Measurements from ENCODE around the gene RGPD4. TPM values are rescaled to one million over a fixed set of nuclear protein-coding genes. Genes with fewer than 3 reads are reported as not detected.
"Not testable (repeated sequence)": the region's sequence is repeated elsewhere in the genome, so short reads cannot be mapped to it uniquely, and the experiment has no call there.

The RGPD4 gene
- total RNA-seq, 2 donors from 2014 or later: 0.24 TPM; not detected in 1

DNA sequence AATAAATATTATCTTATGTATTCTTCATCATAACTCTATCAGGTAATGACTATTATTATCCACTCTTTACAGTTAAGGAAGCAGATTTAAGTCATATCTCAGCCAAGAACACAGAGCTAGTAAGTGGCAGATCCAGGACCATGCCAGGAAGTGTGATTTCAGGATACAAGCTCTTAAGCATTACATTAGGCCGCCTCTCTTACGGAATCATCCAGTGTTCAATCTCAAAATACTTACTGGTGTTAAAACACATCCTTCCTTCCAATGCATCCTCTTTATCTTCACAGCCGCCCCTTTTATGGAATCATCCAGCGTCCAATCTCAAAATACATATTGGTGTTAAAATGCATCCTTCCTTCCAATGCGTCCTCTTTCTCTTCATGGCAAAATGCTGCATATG, 14.7 kb upstream of the RGPD4 start:
- intact Hi-C loops (cut with DNase I): no loop called here
- H3K27ac ChIP-seq: no peak overlapping the region
- no peaks in the 10 kb centered on the region for H3K4me1 ChIP-seq
- DNase-seq: no peak
- no peaks in the 10 kb centered on the region for H3K9me3 ChIP-seq
- H3K36me3 ChIP-seq: no peaks in the 10 kb centered on the region
- TF ChIP-seq, protein P1, sequence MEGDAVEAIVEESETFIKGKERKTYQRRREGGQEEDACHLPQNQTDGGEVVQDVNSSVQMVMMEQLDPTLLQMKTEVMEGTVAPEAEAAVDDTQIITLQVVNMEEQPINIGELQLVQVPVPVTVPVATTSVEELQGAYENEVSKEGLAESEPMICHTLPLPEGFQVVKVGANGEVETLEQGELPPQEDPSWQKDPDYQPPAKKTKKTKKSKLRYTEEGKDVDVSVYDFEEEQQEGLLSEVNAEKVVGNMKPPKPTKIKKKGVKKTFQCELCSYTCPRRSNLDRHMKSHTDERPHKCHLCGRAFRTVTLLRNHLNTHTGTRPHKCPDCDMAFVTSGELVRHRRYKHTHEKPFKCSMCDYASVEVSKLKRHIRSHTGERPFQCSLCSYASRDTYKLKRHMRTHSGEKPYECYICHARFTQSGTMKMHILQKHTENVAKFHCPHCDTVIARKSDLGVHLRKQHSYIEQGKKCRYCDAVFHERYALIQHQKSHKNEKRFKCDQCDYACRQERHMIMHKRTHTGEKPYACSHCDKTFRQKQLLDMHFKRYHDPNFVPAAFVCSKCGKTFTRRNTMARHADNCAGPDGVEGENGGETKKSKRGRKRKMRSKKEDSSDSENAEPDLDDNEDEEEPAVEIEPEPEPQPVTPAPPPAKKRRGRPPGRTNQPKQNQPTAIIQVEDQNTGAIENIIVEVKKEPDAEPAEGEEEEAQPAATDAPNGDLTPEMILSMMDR (IDR thresholded peaks at IDR 0.05): no peak
- no peak overlapping the region for H3K9ac ChIP-seq (ENCODE audit: low read depth in 2 of 2, low read length in 2 of 2)
- H3K27me3 ChIP-seq: no peaks in the 10 kb centered on the region
- H3K4me3 ChIP-seq: no peak overlapping the region

DNA sequence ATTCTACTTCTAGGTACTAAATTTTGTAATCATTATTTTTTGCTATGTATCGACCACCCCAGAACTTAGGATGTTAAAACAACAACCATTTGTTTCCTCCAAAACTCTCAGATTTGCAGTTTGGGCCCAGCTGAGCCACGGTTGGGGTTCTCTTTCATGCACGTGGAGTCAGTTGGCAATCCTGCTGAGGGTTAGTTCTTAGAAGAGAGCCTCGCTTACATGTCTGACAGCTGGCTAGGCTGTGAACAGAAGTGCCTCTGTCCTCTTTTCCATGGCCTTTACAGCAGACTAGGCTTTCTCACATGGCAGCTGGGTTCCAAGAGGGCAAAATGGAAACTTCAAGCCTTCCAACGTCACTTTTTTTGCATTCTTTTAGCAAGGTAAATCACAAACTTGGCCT, 9.3 kb upstream of the RGPD4 start:
- Histone ChIP-seq H3K9ac (ENCODE audit: low read depth in 2 of 2, low read length in 2 of 2) (no peak overlapping the region), H3K9me3 (no peaks in the 10 kb centered on the region), H3K4me1 (no peaks in the 10 kb centered on the region), H3K27me3 (no peaks in the 10 kb centered on the region), H3K27ac (no peak overlapping the region), H3K36me3 (no peaks in the 10 kb centered on the region), H3K4me3 (no peak overlapping the region)
- TF ChIP-seq, protein P1 (IDR thresholded peaks at IDR 0.05): no peak
- intact Hi-C loops (cut with DNase I): no loop called here
- DNase-seq: no peak

DNA sequence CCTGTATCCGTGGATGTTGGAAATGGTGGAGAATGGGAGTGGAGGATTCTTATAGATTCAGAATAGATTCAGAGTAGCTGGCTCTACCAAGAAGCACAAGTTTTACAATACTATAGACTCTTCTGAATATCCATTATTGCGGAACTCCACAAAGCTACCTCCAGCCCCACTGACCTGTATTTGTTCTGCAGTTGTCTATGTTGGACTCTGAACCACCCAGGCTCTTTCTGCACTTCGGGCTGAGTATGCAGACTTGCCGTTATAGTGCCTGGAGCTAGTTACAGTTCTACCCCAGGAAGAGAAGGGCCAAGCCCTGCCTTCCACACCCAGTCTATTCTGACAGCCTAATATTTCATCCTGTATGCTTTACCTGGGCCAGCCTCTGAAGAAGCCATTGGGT, 4.4 kb upstream of the RGPD4 start:
- no peak overlapping the region for H3K9ac ChIP-seq (ENCODE audit: low read depth in 2 of 2, low read length in 2 of 2)
- intact Hi-C loops (cut with DNase I): no loop called here
- DNase-seq: no peak

DNA sequence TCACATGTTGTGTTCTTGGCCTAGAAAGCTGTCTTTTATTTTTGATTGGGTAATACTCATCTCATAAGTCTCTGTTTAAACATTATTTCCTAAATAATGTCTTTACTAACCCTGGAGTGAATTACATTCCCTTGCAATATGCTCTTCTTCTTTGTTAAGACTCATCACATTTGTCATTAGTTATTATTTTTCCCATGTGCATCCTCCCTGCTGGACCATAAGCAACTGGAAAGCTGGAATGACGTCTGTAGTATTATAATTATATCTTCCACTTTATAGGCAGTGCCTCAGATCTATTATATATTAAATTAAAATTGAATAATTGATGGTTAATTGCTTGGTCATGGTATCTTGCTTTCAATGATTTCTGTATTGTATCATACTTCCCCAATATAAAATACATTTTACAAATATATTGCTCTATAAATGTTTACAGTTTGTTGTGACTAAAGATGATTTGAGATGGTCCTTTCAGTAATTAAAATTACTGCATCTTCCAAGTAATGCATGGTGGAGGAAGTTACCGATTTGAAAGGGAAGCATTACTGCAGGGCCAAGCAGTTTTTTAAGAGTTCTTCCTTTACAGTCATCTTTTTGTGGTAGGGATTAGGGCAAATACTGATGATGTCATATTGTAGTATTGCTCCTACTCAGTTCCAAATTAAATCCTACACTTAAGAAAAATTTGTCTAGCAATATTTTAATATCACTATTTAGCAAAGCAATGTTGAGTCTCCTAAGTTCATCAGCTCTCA, 2.1 kb upstream of the RGPD4 start:
- DNase-seq: no peak
- TF ChIP-seq, protein P1 (IDR thresholded peaks at IDR 0.05): no peak
- H3K36me3 ChIP-seq: no peaks in the 10 kb centered on the region
- no peak overlapping the region for H3K9ac ChIP-seq (ENCODE audit: low read depth in 2 of 2, low read length in 2 of 2)
- no peaks in the 10 kb centered on the region for H3K27me3 ChIP-seq
- H3K4me3 ChIP-seq: no peak overlapping the region
- intact Hi-C loops (cut with DNase I): no loop called here
- no peaks in the 10 kb centered on the region for H3K4me1 ChIP-seq
- no peaks in the 10 kb centered on the region for H3K9me3 ChIP-seq
- H3K27ac ChIP-seq: no peak overlapping the region

More for the DNA sequence above, 4.4 kb upstream of the RGPD4 start:
- Histone ChIP-seq H3K27me3 (no peaks in the 10 kb centered on the region), H3K4me3 (no peak overlapping the region), H3K27ac (no peak overlapping the region), H3K4me1 (no peaks in the 10 kb centered on the region), H3K9me3 (no peaks in the 10 kb centered on the region), H3K36me3 (no peaks in the 10 kb centered on the region)
- TF ChIP-seq, protein P1 (IDR thresholded peaks at IDR 0.05): no peak

DNA sequence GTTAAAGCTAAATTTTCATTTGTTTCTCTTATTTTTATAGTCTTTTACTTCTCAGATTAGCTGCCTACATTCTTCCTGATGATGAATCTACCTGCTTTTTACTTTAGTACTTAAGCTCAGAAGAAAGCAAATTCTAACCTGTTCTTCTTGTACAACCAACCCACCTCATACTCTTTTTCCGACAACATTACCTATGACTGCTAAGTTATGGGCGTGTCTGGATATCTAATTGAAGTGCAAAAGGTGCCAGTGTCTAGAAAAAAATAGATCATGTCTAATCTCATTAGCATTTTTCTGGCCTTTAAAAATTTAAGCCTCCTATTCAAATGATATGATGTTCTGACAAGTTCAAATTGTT, 1.5 kb upstream of the RGPD4 start:
- Histone ChIP-seq H3K4me1 (no peaks in the 10 kb centered on the region), H3K4me3 (no peak overlapping the region), H3K9me3 (no peaks in the 10 kb centered on the region), H3K9ac (ENCODE audit: low read depth in 2 of 2, low read length in 2 of 2) (no peak overlapping the region), H3K36me3 (no peaks in the 10 kb centered on the region), H3K27me3 (no peaks in the 10 kb centered on the region), H3K27ac (no peak overlapping the region)
- TF ChIP-seq, protein P1 (IDR thresholded peaks at IDR 0.05): no peak
- intact Hi-C loops (cut with DNase I): no loop called here
- DNase-seq: no peak

DNA sequence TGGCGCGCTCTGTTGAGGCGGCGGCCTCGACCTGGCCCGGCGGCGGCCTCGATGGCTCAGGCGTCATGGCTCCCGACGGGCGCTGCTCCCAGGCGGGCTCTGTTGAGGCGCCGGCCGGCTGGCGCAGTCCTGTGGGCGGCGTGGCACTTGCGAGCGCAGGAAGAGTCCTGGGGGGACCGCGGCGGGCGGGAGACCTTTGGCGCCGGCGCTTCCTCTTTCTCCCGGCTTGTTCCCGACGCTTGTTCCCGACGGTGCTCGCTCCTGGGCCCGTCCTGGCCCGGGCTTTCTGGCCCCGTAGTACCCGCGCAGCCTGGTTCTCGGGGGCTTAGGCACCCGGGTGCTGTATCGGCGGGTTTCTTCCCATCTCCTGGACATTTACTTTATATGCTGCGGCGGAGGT, 2.8 kb downstream of the RGPD4 start:
- H3K4me1 ChIP-seq; H3K36me3 ChIP-seq; intact Hi-C loops (cut with DNase I); H3K9ac ChIP-seq (ENCODE audit: low read depth in 2 of 2, low read length in 2 of 2); H3K4me3 ChIP-seq; H3K27ac ChIP-seq; H3K9me3 ChIP-seq; DNase-seq; H3K27me3 ChIP-seq: not testable (repeated sequence)

DNA sequence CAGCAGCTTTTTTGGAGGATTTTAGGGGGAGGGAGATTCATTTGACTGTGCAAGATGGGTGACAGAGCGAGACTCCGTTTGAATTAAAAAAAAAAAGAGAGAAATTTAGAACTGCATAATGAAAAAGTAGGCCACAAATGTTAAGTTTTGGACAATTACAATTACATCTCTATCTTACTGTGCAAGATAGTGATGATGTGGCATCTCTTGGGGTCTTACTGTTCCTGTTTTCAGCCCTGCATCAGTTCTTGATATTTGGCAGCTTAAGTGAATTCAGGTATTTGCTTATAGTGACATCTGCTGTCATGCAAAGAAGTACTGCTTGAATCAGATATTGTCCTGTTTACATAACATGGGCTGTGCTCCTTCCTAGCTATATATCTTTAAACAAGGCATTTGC, 6.5 kb downstream of the RGPD4 start:
- H3K27ac ChIP-seq; H3K36me3 ChIP-seq; intact Hi-C loops (cut with DNase I); H3K9me3 ChIP-seq; H3K4me3 ChIP-seq; H3K27me3 ChIP-seq; DNase-seq; H3K9ac ChIP-seq (ENCODE audit: low read depth in 2 of 2, low read length in 2 of 2); H3K4me1 ChIP-seq: not testable (repeated sequence)

DNA sequence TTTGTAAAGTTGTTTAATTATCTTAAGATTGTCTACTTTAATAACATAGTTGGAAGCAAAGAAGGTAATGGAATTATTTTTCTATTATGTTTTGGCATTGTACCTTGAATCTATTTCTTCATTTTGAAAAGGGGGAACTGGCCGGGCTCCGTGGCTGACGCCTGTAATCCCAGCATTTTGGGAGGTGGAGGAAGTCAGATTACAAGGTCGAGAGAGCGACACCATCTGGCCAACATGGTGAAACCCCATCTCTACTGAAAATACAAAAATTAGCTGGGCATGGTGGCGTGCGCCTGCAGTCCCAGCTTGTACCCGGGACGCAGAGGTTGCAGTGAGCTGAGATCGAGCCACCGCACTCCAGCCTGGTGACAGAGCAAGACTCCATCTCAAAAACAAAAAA, 6.9 kb downstream of the RGPD4 start:
- H3K27ac ChIP-seq; H3K4me1 ChIP-seq; intact Hi-C loops (cut with DNase I); H3K9me3 ChIP-seq; H3K36me3 ChIP-seq; DNase-seq; H3K4me3 ChIP-seq; H3K27me3 ChIP-seq; H3K9ac ChIP-seq (ENCODE audit: low read depth in 2 of 2, low read length in 2 of 2): not testable (repeated sequence)

DNA sequence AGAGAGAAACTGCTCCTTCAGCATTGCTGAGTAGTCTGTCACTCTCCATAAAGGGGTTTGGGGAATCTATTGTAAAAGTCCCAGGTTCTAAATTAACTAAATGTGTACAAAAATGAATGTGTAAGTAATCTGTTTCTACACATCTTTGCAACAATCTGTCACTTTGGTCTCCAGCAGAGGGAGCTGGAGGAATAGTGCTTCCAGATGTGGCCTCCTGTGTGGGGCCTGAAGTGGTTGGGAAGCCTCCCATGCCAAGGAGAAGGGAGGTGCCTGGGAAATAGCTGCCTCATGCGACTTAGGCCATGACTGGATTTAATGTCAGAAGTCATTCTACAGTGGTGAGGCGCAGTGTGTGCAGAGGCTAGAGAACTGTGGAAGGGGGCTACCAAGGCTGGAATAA, 89.4 kb downstream of the RGPD4 start:
- H3K4me3 ChIP-seq; H3K9ac ChIP-seq (ENCODE audit: low read depth in 2 of 2, low read length in 2 of 2); H3K36me3 ChIP-seq; H3K27me3 ChIP-seq; H3K4me1 ChIP-seq; H3K9me3 ChIP-seq; H3K27ac ChIP-seq; DNase-seq; intact Hi-C loops (cut with DNase I): not testable (repeated sequence)

All from colonic mucosa (tissue), 4 donors.